Hepatocyte (in vitro differentiated cells): Measurements from ENCODE around the gene SCRT2. TPM values are rescaled to one million over a fixed set of nuclear protein-coding genes. Genes with fewer than 3 reads are reported as not detected.

Source experiments
- DNase-seq: peaks from one replicate; pipeline ENCODE4 v3.0.0-alpha.2; 2016; ENCODE audit warnings: low spot score
- H2AFZ ChIP-seq: fragments of 200-600 bp; sonication (generic); 2 replicates; pipeline ENCODE4 v1.6.0; 2016; ENCODE audit warnings: antibody characterized with exemption, mild to moderate bottlenecking
- H3K27ac ChIP-seq: fragments of 200-600 bp; sonication (generic); 2 replicates; pipeline ENCODE4 v1.5.1; 2016; ENCODE audit warnings: mild to moderate bottlenecking
- H3K27me3 ChIP-seq: fragments of 200-600 bp; sonication (generic); 2 replicates; pipeline ENCODE4 v1.6.1; 2016
- H3K36me3 ChIP-seq: fragments of 200-600 bp; sonication (generic); replicated peaks from 2 replicates; pipeline ENCODE4 v1.5.1; 2016; ENCODE audit warnings: low read depth; ENCODE audit not compliant: insufficient read depth
- H3K4me1 ChIP-seq: fragments of 200-600 bp; sonication (generic); 2 replicates; pipeline ENCODE4 v1.5.1; 2016; ENCODE audit warnings: mild to moderate bottlenecking, moderate library complexity; ENCODE audit not compliant: insufficient read depth
- H3K4me2 ChIP-seq: fragments of 200-600 bp; sonication (generic); 2 replicates; pipeline ENCODE4 v1.6.0; 2016
- H3K4me3 ChIP-seq: fragments of 200-600 bp; sonication (generic); 2 replicates; pipeline ENCODE4 v1.5.1; 2016; ENCODE audit warnings: mild to moderate bottlenecking
- H3K79me2 ChIP-seq: fragments of 200-600 bp; sonication (generic); 2 replicates; pipeline ENCODE4 v1.6.0; 2017; ENCODE audit warnings: mild to moderate bottlenecking
- H3K9me2 ChIP-seq: fragments of 200-600 bp; sonication (generic); replicated peaks from 2 replicates; pipeline ENCODE4 v1.6.0; 2017; ENCODE audit warnings: mild to moderate bottlenecking; ENCODE audit not compliant: insufficient read depth
- H3K9me3 ChIP-seq: fragments of 200-600 bp; sonication (generic); 2 replicates; pipeline ENCODE4 v1.5.1; 2016; ENCODE audit warnings: low read depth, mild to moderate bottlenecking
- H4K20me1 ChIP-seq: fragments of 200-600 bp; sonication (generic); 2 replicates; pipeline ENCODE4 v1.6.0; 2016; ENCODE audit warnings: mild to moderate bottlenecking; ENCODE audit not compliant: insufficient read depth, poor library complexity, severe bottlenecking
- EZH2 ChIP-seq: fragments of 200-600 bp; sonication (generic); IDR thresholded peaks from 2 replicates; pipeline ENCODE4 v1.6.1; 2016; ENCODE audit warnings: antibody characterized with exemption, mild to moderate bottlenecking, borderline replicate concordance
- EZH2phosphoT487 ChIP-seq: fragments of 200-600 bp; sonication (generic); IDR thresholded peaks from one replicate; pipeline ENCODE4 v1.6.1; 2018; ENCODE audit warnings: antibody characterized with exemption, mild to moderate bottlenecking, low read depth, moderate library complexity; ENCODE audit not compliant: unreplicated experiment, severe bottlenecking
- WGBS: methylation state at CpG from one replicate; pipeline ENCODE4 v1.1.6; 2016; ENCODE audit warnings: low lambda C conversion rate; ENCODE audit errors: missing lambda C conversion rate; 5-methylcytosine and 5-hydroxymethylcytosine counted together
- polyA plus RNA-seq: library from polyadenylated mRNA; unstranded; fragments of >200 nt; fragmentation: Nextera tagmentation; extraction: Ambion mirVana; gene quantifications from 2 replicates; pipeline ENCODE4 v1.2.1, GENCODE V29; 2016
- total RNA-seq: library from RNA; depleted of rRNA; stranded (reverse); fragments of >200 nt; gene quantifications from 2 replicates; pipeline ENCODE4 v1.2.3, GENCODE V29; 2014
- TF ChIP-seq, protein P1 (sequence below): fragments of 200-600 bp; sonication (generic); IDR thresholded peaks from 2 replicates; pipeline ENCODE4 v1.5.1; 2016; ENCODE audit warnings: antibody characterized with exemption, mild to moderate bottlenecking; ENCODE audit not compliant: poor library complexity

The SCRT2 gene
- total and polyA plus RNA-seq, 2 experiments from 2014 or later = not detected

DNA sequence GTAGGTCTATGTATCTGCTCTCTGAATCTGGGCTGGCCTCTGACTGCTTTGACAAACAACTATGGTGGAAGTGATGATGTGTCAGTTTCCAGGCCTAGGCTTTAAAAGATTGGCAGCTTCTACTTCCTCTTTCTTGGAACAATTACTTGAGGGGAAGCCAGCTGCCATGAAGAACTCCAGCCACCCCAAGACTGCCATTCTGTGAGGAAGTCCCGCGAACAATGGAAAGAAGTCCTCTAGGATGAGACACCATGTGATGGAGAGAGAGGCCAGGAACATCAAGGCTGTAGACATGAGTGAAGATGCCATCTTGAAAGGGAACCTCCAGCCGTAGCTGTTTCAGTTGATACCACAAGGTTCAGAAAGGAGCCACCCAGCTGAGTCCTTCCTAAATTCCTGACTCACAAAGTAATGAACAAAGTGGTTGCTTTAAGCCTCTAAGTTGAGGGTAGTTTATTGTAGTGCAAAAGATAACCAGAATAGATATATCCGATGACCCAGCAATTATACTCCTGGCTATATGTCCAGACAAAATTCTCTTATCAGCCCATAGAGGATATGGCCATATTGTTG lies 50.2 kb downstream of the SCRT2 start:
- Histone ChIP-seq H2AFZ (no peak overlapping the region), H3K4me1 (no peaks in the 10 kb centered on the region), H3K9me2 (no peaks in the 10 kb centered on the region), H3K79me2 (no peaks in the 10 kb centered on the region), H3K27me3 (peaks cover 2% of the 10 kb centered on the region), H3K4me2 (no peak overlapping the region), H3K36me3 (no peaks in the 10 kb centered on the region), H3K4me3 (no peak overlapping the region), H3K9me3 (no peaks in the 10 kb centered on the region), H3K27ac (no peak overlapping the region), H4K20me1 (no peaks in the 10 kb centered on the region)
- 91% methylated on average over 4 of the region's 4 CpGs for WGBS
- TF ChIP-seq EZH2 (no peak), EZH2phosphoT487 (no peak)
- TF ChIP-seq, protein P1, sequence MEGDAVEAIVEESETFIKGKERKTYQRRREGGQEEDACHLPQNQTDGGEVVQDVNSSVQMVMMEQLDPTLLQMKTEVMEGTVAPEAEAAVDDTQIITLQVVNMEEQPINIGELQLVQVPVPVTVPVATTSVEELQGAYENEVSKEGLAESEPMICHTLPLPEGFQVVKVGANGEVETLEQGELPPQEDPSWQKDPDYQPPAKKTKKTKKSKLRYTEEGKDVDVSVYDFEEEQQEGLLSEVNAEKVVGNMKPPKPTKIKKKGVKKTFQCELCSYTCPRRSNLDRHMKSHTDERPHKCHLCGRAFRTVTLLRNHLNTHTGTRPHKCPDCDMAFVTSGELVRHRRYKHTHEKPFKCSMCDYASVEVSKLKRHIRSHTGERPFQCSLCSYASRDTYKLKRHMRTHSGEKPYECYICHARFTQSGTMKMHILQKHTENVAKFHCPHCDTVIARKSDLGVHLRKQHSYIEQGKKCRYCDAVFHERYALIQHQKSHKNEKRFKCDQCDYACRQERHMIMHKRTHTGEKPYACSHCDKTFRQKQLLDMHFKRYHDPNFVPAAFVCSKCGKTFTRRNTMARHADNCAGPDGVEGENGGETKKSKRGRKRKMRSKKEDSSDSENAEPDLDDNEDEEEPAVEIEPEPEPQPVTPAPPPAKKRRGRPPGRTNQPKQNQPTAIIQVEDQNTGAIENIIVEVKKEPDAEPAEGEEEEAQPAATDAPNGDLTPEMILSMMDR = no peak
- no peak for DNase-seq

DNA sequence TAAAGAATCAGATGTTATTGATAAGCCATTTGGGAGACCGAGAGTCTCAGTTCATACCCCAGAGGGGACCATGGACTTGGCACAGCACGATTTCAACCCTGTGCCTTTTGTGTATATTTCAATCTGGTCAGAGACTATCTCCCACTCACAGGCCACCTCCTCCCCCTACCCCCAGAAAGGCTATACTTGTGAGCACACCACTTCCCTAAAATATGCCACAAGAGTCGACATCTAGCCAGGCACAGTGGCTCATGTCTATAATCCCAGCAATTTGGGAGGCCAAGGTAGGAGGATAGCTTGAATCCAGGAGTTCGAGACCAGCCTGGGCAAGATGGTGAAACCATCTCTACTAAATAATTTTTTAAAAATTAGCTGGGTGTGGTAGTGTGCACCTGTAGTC lies 51.9 kb downstream of the SCRT2 start:
- Histone ChIP-seq H3K4me3 (no peak overlapping the region), H3K9me3 (no peaks in the 10 kb centered on the region), H3K9me2 (no peaks in the 10 kb centered on the region), H3K36me3 (no peaks in the 10 kb centered on the region), H3K79me2 (no peaks in the 10 kb centered on the region), H3K27ac (no peak overlapping the region), H3K27me3 (peaks cover 2% of the 10 kb centered on the region), H2AFZ (no peak overlapping the region), H3K4me1 (no peaks in the 10 kb centered on the region), H4K20me1 (no peaks in the 10 kb centered on the region), H3K4me2 (no peak overlapping the region)
- 86% methylated on average over 4 of the region's 4 CpGs for WGBS
- no peak for DNase-seq
- TF ChIP-seq EZH2 (no peak), EZH2phosphoT487 (no peak)
- TF ChIP-seq, protein P1 = no peak

DNA sequence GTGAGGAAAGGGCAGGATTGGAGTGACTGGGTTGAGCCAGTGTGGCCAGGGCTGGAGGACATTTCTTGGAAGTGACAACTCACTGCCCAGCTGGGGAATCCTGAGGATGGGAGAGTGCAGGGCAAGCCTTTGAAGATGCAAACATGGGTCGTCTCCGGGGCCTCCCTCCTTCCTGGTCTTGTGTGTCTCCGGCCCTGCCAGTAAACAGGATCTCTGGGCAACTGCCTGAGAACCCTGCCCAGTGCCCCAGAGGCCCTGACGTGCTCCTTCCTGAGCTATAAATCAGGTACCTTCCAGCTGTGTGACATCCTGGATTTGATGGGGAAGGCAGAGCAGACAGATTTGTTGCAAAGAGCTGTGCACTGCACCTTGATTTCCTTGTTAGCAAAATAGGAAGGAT lies 52.6 kb downstream of the SCRT2 start:
- WGBS = 31% methylated on average over 4 of the region's 4 CpGs
- no peaks in the 10 kb centered on the region for H3K9me2 ChIP-seq
- H3K27me3 ChIP-seq = peaks cover 2% of the 10 kb centered on the region
- TF ChIP-seq EZH2 = no peak
- TF ChIP-seq, protein P1 = no peak
- TF ChIP-seq EZH2phosphoT487 = no peak
- no peaks in the 10 kb centered on the region for H3K79me2 ChIP-seq
- H4K20me1 ChIP-seq = no peaks in the 10 kb centered on the region
- H3K4me1 ChIP-seq = no peaks in the 10 kb centered on the region
- no peaks in the 10 kb centered on the region for H3K9me3 ChIP-seq
- no peak overlapping the region for H3K4me2 ChIP-seq
- H2AFZ ChIP-seq = no peak overlapping the region
- no peak for DNase-seq
- no peak overlapping the region for H3K27ac ChIP-seq
- H3K4me3 ChIP-seq = no peak overlapping the region
- H3K36me3 ChIP-seq = no peaks in the 10 kb centered on the region

DNA sequence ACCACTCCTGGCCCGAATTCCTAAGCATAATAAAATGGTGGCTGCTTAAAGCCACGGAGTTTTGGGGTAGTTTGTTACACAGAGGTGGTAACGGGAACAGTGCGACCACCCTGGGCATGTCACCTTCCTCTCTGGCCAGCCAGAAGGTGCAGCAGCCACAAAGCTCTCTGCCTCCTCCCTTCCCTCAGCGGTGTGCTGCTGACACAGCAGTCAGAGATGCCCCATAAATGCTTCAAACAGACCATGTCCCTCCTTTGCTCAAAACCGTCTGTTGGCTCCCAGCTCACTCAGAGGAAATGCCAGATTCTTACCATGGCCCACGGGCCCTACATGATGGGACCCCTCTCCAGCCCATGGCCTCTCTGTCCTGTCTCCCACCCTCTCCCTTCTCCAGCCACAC lies 53.4 kb downstream of the SCRT2 start:
- no peak overlapping the region for H3K4me3 ChIP-seq
- DNase-seq = no peak
- H3K4me1 ChIP-seq = no peaks in the 10 kb centered on the region
- H4K20me1 ChIP-seq = no peaks in the 10 kb centered on the region
- H3K9me2 ChIP-seq = no peaks in the 10 kb centered on the region
- WGBS = 73% methylated on average over 7 of the region's 7 CpGs
- no peak overlapping the region for H3K4me2 ChIP-seq
- H3K27ac ChIP-seq = no peak overlapping the region
- no peaks in the 10 kb centered on the region for H3K9me3 ChIP-seq
- TF ChIP-seq EZH2 = no peak
- TF ChIP-seq, protein P1 = no peak
- no peak for TF ChIP-seq EZH2phosphoT487
- H2AFZ ChIP-seq = no peak overlapping the region
- no peaks in the 10 kb centered on the region for H3K79me2 ChIP-seq
- no peaks in the 10 kb centered on the region for H3K36me3 ChIP-seq
- peaks cover 2% of the 10 kb centered on the region for H3K27me3 ChIP-seq
